Ovary (tissue), 3 donors: ENCODE measurements around the gene KRT73.

Experiments used
- EP300 ChIP-seq: sonication (generic); formaldehyde crosslinking; IDR thresholded peaks from one replicate; pipeline ENCODE4 v1.6.1; 2017; ENCODE audit warnings: antibody characterized with exemption
- TF ChIP-seq, protein P1 (sequence below), 3 donors: fragments of 450-650 bp in 2 of 3; fragments of 200-600 bp in 1 of 3; IDR thresholded peaks; one replicate each; pipeline versions ENCODE4 v1.5.1 to v1.8.0; 2016 to 2022; ENCODE audit warnings: antibody characterized with exemption in 3 of 3, mild to moderate bottlenecking in 1 of 3
- donor health status: DM: no; HTN: no; CAD: no.

DNA sequence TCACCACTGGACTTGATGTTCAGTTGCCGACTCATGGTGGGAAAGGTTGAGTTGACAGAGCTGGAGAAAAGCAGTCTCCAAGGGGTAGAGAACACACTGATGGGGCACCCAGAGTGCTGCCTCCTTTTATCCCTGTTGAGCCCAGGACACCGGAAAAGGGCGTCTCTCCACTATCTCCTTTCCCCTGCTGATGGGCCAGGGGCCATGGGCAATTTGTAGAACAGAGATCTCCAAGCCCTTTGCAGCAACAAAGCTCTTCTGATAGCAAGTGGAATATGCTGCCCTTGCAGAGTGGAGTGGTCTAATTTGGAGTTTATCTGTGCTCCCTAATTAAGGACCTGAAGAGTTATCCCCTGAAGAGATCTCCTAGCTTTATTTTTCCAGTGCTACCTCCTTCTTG is 44.6 kb downstream of the KRT73 start, which contains the start of gene KRT74:
- TF ChIP-seq EP300, result no peak
- TF ChIP-seq, protein P1, sequence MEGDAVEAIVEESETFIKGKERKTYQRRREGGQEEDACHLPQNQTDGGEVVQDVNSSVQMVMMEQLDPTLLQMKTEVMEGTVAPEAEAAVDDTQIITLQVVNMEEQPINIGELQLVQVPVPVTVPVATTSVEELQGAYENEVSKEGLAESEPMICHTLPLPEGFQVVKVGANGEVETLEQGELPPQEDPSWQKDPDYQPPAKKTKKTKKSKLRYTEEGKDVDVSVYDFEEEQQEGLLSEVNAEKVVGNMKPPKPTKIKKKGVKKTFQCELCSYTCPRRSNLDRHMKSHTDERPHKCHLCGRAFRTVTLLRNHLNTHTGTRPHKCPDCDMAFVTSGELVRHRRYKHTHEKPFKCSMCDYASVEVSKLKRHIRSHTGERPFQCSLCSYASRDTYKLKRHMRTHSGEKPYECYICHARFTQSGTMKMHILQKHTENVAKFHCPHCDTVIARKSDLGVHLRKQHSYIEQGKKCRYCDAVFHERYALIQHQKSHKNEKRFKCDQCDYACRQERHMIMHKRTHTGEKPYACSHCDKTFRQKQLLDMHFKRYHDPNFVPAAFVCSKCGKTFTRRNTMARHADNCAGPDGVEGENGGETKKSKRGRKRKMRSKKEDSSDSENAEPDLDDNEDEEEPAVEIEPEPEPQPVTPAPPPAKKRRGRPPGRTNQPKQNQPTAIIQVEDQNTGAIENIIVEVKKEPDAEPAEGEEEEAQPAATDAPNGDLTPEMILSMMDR (IDR thresholded peaks at IDR 0.05), result no peak
